ENCODE measurements around the gene SPDYE3. TPM values are rescaled to one million over a fixed set of nuclear protein-coding genes. Genes with fewer than 3 reads are reported as not detected.

SPDYE3 gene
- total RNA-seq, 4 donors from 2014 or later: not detected

GRCh38 chr7:100366411-100367250, 59.1 kb downstream of the SPDYE3 start:
- no peak overlapping the region for H3K27ac ChIP-seq
- no peaks in the 10 kb centered on the region for H3K27me3 ChIP-seq
- intact Hi-C loops (cut with DNase I; ENCODE audit: low total_unique reads): no loop called here
- no peak for DNase-seq
- no peak for TF ChIP-seq CTCF (IDR thresholded peaks at IDR 0.05)
- no peak for TF ChIP-seq POLR2A (IDR thresholded peaks at IDR 0.05)
- no peak overlapping the region for H3K4me3 ChIP-seq
- no peaks in the 10 kb centered on the region for H3K36me3 ChIP-seq
- H3K9me3 ChIP-seq: peaks cover 0 to 3% of the 10 kb centered on the region in 2 donors
- no peaks in the 10 kb centered on the region for H3K4me1 ChIP-seq

GRCh38 chr7:100367251-100367620, 59.7 kb downstream of the SPDYE3 start:
- H3K9me3 ChIP-seq: peaks cover 0 to 3% of the 10 kb centered on the region in 2 donors
- H3K27me3 ChIP-seq: no peaks in the 10 kb centered on the region
- no peaks in the 10 kb centered on the region for H3K36me3 ChIP-seq
- no peak for DNase-seq
- no peaks in the 10 kb centered on the region for H3K4me1 ChIP-seq
- no peak overlapping the region for H3K4me3 ChIP-seq
- no peak for TF ChIP-seq CTCF (IDR thresholded peaks at IDR 0.05)
- H3K27ac ChIP-seq: no peak overlapping the region
- intact Hi-C loops (cut with DNase I; ENCODE audit: low total_unique reads): no loop called here

- Histone ChIP-seq H3K4me1 (no peaks in the 10 kb centered on the region), H3K9me3 (peaks cover 0 to 3% of the 10 kb centered on the region in 2 donors), H3K27ac (no peak overlapping the region), H3K27me3 (no peaks in the 10 kb centered on the region), H3K36me3 (no peaks in the 10 kb centered on the region), H3K4me3 (no peak overlapping the region)
- intact Hi-C loops (cut with DNase I; ENCODE audit: low total_unique reads): no loop called here
- TF ChIP-seq CTCF (IDR thresholded peaks at IDR 0.05) (no peak), POLR2A (IDR thresholded peaks at IDR 0.05) (no peak)
- DNase-seq: no peak
Measured at GRCh38 chr7:100367676-100368613, 60.4 kb downstream of the SPDYE3 start.

GRCh38 chr7:100369105-100369504, 61.6 kb downstream of the SPDYE3 start:
- H3K27ac ChIP-seq: no peak overlapping the region
- intact Hi-C loops (cut with DNase I; ENCODE audit: low total_unique reads): no loop called here
- H3K27me3 ChIP-seq: no peaks in the 10 kb centered on the region
- TF ChIP-seq CTCF (IDR thresholded peaks at IDR 0.05) (no peak), POLR2A (IDR thresholded peaks at IDR 0.05) (no peak)
- no peak overlapping the region for H3K4me3 ChIP-seq
- H3K9me3 ChIP-seq: peaks cover 0 to 3% of the 10 kb centered on the region in 2 donors
- no peaks in the 10 kb centered on the region for H3K4me1 ChIP-seq
- H3K36me3 ChIP-seq: no peaks in the 10 kb centered on the region
- DNase-seq: no peak

- peaks cover 0 to 3% of the 10 kb centered on the region in 2 donors for H3K9me3 ChIP-seq
- H3K27me3 ChIP-seq: no peaks in the 10 kb centered on the region
- intact Hi-C loops (cut with DNase I; ENCODE audit: low total_unique reads): no loop called here
- no peak overlapping the region for H3K27ac ChIP-seq
- no peak for TF ChIP-seq POLR2A (IDR thresholded peaks at IDR 0.05)
- no peak for TF ChIP-seq CTCF (IDR thresholded peaks at IDR 0.05)
- H3K36me3 ChIP-seq: no peaks in the 10 kb centered on the region
- H3K4me3 ChIP-seq: no peak overlapping the region
- no peak for DNase-seq
- H3K4me1 ChIP-seq: no peaks in the 10 kb centered on the region
Measured at GRCh38 chr7:100370303-100370702, 62.8 kb downstream of the SPDYE3 start.
